HG03432 (cell line): Measurements from ENCODE around the gene NHEJ1.

Experiments used
- ATAC-seq: cut with Tn5 transposase; IDR thresholded peaks from one replicate; pipeline ENCODE4 v1.9.1; 2021; ENCODE audit warnings: mild to moderate bottlenecking, moderate library complexity; ENCODE audit not compliant: unreplicated experiment

The NHEJ1 gene

GRCh38 chr2:219183151-219183772 lies 22.6 kb upstream of the NHEJ1 start:
- ATAC-seq, result no peak

DNA sequence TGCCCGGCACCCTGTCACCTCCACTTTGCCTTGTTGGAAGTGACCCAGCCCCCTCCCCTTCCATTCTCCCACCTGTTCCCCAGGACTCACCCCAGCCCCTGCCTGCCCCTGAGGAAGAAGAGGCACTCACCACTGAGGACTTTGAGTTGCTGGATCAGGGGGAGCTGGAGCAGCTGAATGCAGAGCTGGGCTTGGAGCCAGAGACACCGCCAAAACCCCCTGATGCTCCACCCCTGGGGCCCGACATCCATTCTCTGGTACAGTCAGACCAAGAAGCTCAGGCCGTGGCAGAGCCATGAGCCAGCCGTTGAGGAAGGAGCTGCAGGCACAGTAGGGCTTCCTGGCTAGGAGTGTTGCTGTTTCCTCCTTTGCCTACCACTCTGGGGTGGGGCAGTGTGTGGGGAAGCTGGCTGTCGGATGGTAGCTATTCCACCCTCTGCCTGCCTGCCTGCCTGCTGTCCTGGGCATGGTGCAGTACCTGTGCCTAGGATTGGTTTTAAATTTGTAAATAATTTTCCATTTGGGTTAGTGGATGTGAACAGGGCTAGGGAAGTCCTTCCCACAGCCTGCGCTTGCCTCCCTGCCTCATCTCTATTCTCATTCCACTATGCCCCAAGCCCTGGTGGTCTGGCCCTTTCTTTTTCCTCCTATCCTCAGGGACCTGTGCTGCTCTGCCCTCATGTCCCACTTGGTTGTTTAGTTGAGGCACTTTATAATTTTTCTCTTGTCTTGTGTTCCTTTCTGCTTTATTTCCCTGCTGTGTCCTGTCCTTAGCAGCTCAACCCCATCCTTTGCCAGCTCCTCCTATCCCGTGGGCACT lies 21.9 kb upstream of the NHEJ1 start:
- ATAC-seq, result no peak

GRCh38 chr2:219181531-219181930 lies 20.9 kb upstream of the NHEJ1 start:
- ATAC-seq, result no peak

GRCh38 chr2:219180961-219181360 lies 20.3 kb upstream of the NHEJ1 start:
- no peak for ATAC-seq

DNA sequence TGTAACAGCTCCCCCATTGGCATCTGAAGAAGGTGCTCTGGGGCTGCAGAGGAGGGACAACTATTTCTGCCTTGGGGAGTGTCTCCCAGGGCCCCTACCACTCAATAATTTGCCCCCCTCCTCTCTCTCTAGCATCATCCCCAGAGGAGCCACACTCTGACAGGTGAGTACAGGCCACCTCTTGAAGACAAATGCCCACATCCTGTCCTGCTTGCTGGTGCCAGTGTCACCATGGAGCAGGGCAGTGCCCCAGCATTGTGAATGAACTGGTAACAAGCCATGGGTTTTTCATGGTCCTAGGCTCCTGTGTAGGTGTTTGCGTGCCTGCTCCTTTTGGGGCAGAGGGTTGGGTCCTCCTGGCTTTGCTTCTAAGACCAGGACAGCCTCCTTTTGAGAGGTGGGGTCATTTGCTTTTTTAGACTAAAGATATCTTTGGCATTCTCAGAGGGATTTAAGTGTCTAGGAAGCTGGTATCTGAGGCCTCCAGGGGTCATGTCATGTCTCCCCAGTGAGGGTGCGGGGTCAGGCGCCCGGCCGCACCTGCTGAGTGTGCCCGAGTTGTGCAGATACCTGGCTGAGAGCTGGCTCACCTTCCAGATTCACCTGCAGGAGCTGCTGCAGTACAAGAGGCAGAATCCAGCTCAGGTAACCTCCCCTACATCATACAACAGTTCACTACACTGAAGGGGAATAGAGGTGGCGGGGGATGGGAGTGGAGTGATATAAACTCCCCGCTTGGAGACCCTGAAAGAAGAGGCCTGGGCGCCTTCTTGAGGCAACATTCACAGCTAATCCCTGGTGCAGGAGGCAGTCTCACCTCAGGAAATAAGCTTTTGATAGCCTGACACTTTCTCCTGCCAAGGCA lies 19.2 kb upstream of the NHEJ1 start:
- no peak for ATAC-seq

DNA sequence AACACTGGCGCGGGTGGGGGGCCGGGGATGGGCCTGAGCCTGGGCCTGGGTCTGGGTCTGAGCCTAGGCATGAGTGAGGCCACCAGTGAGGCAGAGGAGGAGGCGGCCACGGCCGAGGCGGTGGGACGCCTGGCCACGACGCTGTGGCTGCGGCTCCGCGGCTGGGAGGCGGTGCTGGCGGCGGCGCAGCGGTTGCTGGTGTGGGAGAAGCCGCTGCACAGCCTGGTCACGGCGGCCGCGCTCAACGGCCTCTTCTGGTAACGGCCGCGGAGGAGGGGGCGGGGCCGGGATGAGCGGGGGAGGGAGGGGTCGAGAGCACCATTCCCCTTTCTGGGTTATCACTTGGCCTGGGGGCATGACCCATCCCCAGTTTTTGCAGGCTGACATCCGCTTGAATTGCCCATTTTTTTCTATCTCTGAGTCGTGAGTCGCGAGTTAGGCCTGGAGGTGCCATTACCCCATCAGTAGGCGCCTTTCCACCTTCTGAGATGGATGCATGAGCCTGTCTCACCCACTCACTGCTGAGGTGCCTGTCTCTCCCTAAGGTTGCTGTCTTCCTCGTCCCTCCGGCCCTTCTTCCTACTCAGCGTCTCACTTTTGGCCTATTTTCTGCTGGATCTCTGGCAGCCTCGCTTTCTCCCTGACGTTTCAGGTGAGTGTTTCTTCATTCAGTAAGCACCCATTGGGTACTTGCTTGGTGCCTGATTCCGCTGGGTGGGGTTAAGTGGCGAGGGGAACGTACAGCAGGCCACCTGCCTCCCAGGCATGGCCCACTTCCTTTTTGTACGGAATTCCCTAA lies 18.0 kb upstream of the NHEJ1 start:
- ATAC-seq, result peak; percentile 19

DNA sequence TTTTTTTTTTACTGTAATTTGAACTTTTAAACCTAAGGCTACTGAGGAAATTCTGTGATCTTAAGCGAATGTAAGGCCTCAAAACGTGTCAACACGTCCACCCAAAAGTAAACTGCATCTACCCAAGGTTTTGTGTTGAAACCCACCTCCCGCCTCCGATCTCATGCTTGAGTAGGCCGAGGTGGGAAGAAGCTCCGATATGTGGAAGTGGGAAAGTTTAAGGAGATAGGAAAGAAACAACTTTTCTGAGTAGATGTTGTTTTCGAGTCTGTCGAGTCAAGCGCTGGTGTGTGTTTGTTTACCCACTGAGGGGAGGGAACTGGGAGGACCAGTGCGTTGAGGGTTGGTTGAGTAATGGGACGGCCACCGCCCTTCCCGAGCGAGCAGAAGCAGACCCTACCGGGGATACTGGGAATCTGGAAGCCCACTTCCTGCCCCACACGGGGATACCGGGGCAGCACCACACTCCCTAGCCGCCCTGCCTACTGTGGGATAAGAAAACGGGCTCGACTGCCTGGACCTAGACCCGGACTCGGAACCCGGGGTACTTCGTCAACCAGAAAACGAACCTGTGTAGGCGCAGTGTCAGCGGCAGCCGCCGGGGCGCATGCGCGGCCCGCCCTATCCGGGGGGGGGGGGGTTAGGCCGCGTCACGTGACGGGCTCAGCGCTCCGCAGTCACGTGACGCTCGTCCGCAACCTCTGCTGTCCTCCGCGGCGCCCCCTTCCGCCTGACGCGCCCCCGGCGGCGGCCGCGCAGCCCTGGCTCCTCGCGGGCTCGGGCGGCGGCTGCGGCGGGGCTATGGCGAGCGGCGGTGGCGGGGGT lies 17.1 kb upstream of the NHEJ1 start, which contains the start of gene RETREG2:
Gene RETREG2, plus strand, starts transcription at position 724 of the 825 bp plus-strand sequence. Its CDS starts 78 bp downstream, at position 802.
- peak; percentile 47 for ATAC-seq

DNA sequence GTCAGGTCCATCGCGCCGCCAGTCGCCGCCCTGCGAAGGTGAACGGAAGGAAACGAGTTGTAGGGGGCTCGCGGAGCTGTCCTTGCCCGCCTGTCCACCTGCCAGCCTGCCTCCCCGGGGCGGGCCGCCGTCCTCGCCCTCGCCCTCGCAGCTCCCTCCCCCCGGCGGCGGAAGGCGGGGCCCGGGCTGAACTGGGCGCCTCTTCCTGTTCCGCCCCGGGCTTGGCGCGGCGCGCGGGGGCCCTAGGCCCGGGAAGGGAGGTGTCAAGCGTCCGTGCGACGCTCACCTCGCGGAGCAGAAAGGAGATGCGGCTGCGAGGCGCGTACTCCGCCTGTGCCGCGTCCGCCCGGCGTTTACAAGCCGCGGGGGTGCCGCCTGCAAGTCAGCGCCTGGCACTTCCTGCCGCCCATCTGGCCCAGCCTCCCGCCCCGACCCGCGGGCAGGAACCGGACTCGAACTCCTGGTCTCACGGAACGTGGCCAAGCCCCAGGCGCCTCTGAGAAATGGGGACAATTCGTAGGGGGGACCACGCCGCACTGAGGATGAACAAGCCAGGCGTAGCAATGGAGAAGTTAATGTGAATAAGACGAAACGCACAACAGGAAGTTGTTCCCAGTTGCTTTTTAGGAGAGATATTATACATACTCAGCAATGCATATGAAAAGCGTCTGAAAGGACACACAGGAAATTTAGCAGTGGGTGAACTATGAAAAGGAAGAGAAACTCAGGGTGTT lies 16.4 kb upstream of the NHEJ1 start, which contains the start of gene CNPPD1:
Gene CNPPD1, minus strand, starts transcription at position 108 of the 734 bp plus-strand sequence. Its CDS starts 97 bp downstream, at position 11.
- peak; percentile 75 for ATAC-seq

DNA sequence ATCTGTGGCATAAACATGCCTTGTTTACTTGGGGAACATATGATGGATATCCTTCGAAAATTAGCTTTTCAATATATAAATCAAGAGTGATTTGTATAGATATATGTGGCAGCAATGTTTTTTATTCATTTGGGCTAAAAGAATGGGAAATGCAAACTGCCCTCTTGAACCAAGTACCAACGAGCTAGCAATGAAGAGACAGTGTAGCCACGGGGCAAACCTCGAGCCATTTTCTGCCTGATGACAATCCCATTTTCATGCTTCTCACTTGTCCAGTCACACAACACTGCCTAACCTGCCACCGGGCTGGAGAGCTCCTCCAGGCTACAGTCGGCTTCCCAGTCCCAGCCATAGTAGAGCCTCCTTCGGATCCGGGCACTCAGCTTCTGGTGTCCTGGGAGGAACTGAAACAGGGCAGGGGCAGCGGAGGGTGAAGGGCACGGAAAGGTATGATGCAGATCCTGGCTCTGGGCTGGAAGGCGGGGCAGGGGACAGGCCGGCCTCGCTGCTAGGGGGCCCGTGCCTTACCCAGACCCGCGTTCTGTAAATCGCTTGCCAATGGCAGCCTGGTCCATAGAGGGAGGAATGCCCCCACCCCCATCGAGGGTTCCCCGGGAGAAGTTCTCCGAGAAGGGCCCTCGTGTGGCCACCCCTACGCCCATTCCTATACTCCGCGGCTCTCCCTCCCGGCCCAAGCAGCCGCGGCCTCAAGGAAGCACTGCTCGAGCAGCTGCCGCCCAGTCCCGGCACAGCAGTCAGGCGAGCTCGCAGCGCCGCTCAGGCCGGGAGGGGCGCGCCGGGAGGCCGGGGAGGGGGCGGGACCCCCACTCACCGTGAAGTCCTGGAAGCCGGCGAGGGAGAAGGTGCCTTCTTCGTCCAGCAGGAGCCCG lies 15.6 kb upstream of the NHEJ1 start:
- peak; percentile 35 for ATAC-seq

- ATAC-seq, result no peak
These were observed 14.9 kb upstream of the NHEJ1 start for GRCh38 chr2:219175486-219175885.

DNA sequence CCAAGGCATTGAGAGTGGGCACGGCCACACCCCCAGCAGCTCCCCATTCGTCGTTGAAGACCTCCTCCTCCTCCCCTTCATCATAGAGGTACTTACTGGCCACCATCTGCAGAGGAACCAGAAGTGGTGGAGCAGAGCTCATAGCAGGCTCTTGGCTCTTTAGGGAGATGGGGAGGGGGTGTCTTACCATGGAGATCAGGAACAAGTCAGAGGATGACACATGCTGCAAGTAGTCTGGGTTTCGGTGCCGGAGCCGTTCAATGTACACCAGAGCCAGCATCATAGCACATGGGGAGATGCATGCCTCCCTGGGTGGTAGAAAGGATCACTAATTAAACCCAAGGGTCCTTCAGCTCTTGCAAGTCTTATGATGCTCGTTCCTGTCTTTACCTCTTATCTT lies 14.2 kb upstream of the NHEJ1 start:
- ATAC-seq, result no peak

DNA sequence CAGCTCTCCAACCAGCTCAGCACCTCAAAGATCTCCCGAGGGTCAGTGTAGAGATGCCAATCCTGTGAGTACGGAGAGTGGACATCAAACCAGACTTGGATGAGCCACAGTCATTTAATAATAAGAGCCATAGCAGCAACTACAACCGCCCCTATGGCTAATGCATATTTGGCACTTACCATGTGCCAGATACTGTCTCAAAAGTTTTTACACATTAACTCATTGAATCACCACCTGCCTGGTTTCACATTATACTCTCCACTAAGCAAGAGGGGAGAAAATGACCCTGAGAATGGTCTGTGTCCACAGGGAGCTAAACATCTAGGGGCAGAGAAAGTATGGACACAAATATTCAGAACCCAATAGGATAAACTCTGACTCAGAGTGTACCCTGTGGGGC lies 13.5 kb upstream of the NHEJ1 start:
- ATAC-seq, result no peak

DNA sequence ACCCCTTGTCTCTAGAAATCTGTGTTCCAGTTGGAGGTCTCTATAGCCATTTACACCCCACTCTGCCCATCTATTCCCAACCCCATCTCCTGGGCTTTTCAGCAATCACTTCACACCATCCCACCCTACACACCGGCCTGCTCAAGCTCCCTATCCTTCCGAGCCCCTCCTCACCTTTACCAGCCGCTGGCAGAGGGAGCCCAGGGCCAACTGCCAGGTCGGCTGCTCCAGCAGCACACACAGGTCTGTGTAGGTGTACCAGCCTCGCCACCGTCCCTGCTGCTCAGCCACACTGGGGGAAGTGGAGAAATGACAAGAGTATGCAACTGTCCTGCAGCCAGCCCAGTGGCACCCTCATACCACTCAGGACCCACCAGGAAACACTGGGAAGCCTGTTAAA lies 12.6 kb upstream of the NHEJ1 start:
- no peak for ATAC-seq

DNA sequence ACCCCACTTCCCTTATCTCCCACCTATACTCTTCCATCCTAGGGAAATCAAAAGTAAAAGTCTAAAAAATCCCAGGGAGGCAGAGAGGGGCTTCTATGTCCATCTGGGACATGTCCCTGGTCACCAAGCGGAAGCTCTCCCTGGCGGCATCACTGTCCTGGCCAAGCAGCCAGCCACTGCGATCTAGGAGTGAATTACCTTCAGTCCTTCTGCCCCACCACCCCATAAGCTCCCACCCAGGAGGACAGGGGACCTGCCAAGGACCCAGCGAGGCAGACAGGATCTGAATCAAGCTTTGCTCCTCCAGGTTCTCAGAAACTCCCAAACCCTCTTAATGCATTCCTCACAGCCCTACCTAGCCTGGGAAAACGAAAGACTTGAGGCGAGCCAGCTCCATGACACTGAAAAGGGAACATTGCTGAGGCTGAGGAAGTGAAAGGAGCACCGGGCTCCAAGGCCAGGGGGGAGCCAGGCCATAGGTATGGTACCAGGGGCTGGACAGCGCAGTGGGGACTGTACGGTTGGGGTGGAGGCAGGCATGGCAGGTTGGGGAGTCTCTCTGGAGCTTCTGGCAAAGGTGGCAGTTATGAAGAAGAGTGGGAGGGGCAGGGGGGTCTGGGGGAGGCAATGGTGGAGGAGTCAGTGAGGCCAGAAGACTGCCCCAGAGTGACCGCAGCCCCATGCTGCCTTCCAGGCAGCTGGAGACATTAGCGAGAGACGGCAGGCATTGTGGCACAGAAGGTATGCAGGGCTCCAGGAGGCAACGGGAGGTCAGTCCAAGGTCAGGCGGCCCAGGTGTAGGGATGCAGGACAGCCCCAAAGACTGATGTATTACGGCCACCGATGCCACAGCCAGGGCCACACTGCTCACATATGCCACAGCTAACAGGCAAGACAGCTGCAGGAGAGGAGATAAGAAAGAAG lies 11.9 kb upstream of the NHEJ1 start:
- no peak for ATAC-seq

- no peak for ATAC-seq
These were observed 10.6 kb upstream of the NHEJ1 start for GRCh38 chr2:219171231-219171651.

GRCh38 chr2:219169930-219170654 lies 9.5 kb upstream of the NHEJ1 start, which contains the start of gene SLC23A3:
Gene SLC23A3 (minus strand): TSS chr2:219170029. CDS start chr2:219169984, 45 bp downstream.
- ATAC-seq, result no peak
